Measurements from ENCODE around the gene CACFD1. TPM values are rescaled to one million over a fixed set of nuclear protein-coding genes. Genes with fewer than 3 reads are reported as not detected.

The CACFD1 gene
- polyA plus RNA-seq, 4 donors: 16.6 to 36.6 (median 28.5) TPM

DNA sequence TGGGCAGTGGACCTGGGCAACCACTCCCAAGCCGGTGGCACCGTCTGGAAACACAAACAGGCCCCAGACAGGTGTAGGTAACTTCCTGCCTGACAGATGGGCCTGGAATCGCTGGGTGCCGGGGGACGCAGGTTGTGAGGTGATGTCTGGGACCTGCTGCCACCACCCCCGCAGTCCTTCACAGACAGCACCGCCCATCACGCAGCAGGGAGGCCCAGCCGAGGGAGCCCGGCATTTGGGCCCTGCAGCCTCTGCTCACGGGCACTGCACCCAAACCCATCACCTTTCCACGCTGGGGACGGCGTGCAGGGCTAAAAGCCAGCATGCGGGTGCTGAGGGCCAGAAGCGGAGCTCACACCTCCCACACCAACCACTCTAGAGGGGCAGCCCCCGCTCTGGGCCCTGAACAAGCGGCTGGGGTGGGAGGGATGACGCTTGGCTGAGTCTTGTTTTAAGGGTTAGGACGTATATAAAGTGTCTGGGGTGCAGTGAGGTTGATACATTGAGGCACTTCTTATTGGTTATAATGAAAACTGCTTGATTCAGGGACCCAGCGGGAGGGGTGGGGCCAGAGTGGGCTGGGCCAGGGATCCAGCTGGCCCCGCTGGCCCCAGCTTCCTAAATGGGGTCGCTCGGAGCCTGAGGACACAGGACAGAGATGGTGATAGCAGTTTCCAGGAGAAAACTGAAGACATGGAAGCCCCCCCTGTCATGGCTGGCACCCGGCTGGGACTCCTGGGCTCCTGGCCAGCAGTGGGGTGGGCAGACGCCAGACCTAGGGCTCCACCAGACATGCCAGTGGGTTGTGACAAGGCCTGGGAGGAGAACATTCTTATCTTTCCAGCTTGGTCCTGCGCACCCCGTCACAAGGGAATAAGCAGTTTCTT, 53.7 kb downstream of the CACFD1 start:
- DNase-seq (ENCODE audit: low read depth in 4 of 4, low spot score in 3 of 4): no peak

DNA sequence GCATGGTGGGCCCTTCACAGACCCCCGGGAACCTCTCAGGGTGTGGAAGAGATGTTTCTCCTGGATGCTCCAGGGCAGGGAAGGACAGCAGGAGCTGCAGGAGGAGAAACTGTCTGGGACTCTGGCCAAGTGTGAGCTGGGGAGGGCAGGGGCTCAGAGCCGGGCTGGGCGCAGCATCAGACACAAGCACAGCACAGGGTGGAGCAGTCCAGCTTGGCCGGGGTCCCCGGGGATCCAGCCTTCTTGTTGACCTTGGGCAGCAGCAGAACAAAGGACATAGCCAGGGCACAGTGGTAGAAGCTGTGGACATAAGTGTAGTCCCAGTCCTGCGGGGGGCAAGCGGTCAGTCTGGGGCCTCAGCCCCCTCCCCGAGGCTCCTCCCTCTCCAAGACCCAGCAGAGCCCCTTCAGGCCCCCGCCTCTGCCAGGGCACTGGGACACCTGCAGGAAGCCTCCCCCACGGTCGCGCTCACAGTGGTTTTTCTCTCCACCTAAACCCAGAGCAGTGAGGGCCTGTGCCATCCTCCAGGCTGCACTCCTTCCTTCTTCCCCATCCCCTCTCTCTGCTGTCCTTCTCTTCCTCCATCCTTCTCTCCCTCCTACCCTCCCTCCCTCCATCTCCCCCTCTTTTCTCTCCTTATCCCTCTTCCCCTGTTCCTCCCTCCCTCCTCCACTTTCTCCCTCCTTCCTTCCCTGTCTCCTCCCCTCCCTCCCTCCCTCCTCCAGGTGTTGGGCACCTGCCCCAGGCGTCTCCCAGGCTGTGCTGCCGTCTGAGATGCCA, 54.9 kb downstream of the CACFD1 start:
- no peak for DNase-seq (ENCODE audit: low read depth in 4 of 4, low spot score in 3 of 4)

DNA sequence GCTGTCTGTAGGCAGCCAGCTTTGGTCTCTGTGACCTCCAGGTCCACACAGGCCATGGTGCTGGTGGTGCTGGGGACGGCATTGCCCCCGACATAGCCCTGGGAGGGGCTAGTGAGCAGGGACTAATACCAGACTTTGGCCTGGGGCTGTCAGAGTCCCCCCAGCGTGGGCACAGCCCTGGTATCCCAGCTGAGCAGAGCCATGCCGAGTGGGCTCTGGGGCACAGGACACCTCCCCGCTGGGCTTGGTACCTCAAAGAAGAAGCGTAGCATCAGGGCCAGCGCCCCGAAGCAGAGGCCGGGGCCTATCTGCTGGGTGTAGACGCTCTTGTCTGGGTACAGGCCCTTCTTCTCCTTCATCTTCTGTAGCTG, 55.4 kb downstream of the CACFD1 start:
- DNase-seq (ENCODE audit: low read depth in 4 of 4, low spot score in 3 of 4): no peak

DNA sequence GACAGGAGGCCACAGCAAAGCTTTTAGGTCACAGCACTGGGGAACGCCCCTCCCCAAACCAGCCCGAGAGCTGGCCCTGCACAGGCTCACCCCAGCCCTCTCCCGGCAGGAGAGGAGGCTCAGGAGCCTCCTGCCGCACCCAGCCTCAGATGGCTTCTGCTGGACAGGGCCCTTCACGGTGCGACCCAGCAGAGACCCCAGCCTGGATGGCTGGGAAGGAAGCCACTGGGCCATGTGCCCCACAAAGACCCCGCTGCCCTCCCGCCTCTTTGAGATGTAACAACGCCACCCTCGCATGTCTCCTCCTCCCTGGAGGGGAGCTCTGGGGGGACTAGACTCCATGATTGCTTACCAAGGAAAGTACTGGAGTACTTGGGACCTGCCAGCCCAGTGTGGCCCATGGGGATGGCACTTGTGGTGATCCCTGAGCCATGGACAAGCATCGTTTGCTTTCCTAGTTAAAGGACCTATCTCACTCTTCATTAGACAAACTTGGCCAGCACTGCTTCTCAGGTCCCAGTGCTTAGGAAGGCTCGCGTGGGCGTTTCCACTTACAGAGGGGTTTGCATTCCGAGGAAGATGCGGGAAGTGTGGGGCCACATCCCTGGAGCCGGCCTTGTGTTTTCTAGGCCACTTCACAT, 56.0 kb downstream of the CACFD1 start:
- DNase-seq (ENCODE audit: low read depth in 4 of 4, low spot score in 3 of 4): no peak

DNA sequence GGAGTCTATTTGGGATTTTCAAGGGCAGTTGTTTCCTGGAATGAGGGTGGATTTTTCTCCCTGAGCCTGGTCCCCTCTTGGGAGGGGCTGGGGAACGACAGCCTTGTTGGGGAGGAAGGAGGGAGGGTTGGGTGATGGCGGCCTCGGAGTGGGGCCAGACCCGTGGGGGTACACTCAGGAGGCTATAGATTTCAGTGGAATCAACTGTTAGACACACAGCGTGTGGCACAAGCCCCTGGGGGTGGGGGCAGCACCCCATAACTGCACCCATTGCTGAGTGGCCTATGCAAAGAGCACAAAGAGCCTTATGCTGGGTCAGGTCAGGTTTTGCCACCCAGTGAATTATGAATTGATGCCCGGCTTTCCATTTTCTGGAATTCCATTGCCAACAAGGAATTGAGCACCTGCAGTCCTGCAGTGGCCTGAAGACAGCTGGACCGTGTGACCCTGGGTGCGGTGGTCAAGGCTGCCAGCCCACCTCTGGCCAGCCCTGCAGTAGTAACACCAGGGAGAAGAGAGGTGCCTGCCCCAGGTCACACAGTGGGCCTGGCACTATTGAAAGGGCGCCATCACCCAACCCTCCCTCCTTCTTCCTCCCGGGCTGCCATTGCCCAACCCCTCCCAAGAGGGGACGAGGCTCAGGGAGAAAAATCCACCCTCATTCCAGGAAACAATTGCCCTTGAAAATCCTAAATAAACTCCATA, 56.6 kb downstream of the CACFD1 start:
- DNase-seq (ENCODE audit: low read depth in 4 of 4, low spot score in 3 of 4): no peak

DNA sequence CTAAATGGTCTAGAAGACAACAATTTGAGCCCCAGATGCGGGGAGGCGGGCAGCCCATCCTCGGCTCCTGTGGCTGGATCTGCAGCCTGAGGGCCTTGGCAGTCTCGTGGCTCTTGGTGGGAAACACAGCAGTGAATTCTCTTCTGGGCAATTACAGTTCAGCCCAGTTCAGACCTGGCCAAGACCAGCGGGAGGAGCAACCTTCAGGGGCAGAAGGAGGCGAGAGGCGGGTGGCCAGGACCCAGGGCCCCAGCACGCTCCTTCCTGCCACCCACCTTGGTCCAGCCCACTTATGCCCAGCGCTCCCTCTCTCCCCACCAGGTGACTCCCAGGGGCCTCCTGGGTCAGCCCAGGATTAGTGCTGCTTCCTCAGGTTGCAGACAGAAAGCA, 57.2 kb downstream of the CACFD1 start:
- DNase-seq (ENCODE audit: low read depth in 4 of 4, low spot score in 3 of 4): no peak

DNA sequence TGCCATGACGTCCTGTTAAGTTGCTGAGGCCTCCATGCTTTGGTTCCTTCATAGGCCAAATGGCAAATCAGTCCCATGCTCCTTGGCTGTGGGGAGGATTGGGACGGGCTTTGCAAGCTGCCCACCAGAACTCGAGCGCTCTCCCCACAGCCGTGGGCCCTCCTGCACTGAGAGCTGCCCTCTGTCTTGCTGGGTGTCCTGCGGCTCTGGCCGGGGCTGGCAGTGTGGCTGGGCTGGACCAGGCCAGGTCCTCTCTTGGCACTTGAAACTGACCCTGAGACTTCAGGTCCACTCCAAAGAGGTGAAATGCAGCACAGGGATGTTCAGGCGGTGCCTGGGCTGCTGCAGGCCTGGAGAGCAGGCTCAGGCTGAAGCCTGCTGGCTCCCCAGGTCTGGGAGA, 57.9 kb downstream of the CACFD1 start:
- DNase-seq (ENCODE audit: low read depth in 4 of 4, low spot score in 3 of 4): no peak

DNA sequence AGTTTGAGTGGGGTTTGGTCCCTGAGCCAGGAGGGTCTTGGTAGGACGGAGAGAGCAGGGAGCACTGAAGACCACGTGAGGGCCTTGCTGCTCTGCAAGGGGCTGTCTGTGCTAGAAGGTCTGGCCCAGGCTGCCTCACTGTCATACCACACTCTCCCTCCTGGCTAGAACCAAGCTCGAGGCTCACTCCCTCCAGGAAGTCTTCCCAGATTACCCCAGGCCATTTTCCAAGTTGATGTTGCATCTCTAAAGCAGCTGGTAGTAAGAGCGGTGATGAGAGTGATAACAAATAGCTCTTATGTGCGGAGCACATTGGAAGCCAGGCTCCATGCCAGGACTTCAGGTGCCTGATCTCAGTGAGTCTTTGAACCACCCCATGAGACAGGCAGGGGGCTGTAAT, 58.4 kb downstream of the CACFD1 start:
- no peak for DNase-seq (ENCODE audit: low read depth in 4 of 4, low spot score in 3 of 4)

DNA sequence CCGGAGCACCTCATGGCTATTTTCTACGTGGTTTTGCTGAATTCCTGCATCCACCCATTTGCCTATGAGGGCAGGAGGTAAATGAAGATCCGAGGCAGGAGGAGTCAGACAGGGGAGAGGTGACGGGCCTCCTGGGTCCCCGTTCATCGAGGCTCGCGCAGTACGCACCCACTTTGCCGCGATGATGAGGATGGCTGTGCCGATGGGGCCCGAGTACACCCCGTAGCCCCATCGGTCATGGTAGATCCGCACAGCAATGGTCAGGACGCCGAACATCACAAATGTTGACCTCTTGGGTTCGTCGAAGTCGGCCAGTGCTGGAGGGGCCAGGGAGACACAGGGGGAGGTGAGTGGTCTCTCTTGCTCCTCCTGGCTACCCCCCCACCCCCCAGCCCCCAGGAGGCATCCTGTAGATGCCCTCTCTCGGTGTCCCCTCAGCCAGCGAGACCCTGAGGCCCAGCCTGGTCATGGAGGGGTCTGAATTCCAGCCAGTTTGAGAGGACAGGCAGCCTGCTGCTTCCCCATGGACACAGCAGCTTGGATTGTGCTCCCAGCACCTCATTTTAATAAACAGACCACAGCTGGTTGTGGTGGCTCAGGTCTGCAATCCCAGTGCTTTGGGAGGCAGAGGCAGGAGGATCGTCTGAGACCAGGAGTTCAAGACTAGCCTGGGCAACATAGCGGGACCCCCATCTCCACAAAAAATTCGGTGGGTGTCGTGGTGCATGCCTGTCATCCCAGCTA, 59.1 kb downstream of the CACFD1 start:
- no peak for DNase-seq (ENCODE audit: low read depth in 4 of 4, low spot score in 3 of 4)

DNA sequence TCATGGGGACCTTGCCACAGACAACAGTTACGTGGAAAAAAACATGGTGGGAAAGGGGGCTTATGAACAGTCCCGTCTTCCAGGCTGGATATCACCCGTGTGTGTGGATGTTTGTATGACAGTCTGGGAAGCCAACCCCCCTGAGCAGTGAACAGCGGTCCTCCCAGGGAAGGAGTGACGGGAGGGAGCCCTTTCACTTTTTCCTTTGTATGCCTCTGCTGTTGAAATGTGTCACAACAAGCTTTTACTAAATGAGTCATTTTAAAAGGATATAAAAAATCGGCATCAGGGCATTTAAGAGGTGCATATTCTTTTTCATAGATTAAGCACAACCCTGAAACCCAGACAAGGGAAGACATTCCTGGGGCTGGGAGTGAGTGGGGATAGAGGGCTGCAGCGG, 59.9 kb downstream of the CACFD1 start:
- DNase-seq (ENCODE audit: low read depth in 4 of 4, low spot score in 3 of 4): no peak

DNA sequence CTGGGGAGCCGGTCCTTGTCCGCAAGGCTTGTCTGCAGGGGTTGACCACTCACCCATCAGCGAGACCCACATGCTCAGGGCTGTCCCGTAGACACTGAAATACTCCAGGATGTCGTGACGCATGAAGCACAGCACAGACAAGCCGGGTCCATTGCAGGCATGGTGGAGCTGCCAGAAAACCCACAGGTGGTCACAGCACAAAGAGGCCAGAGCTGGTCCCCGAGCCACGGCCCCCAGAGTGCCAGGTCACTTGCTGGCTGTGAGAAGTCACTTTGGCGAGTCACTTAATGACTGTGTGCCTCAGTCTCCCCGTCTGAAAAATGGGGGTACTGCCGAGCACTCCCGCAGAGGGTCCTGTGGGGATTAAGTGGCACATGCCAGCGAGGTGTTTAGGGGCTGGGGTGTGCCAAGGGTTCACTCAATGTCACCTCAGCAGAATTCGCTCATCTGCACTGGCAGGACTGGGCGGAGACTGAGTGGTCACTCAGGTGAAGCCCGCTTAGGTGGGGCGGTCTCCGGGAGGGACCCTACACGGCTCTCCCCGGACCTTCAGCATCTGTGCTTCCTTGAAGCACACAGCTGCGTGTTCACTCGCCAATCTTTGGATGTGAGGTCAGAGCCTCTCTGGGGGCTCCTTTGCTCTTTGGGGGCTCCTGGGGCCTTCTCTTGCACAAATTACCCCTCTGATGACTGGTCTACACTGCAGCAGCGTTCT, 60.5 kb downstream of the CACFD1 start:
- DNase-seq (ENCODE audit: low read depth in 4 of 4, low spot score in 3 of 4): no peak

Other genes with a start within 250 kb of the CACFD1 start
- 10 to 100 TPM in 3 of 4 donors, 1 to 10 TPM in 1; 3.0 to 29.2 (median 15.2) TPM for gene ABO, start 184.8 kb upstream of the CACFD1 start, polyA plus RNA-seq (ENCODE audit: insufficient read length in 4 of 4)
- 10 to 100 TPM; 21.1 to 36.9 (median 26.7) TPM for gene SURF6, start 123.8 kb upstream of the CACFD1 start, polyA plus RNA-seq (ENCODE audit: insufficient read length in 4 of 4)
- 10 to 100 TPM; 24.2 to 29.9 (median 24.8) TPM for gene MED22, start 111.8 kb upstream of the CACFD1 start, polyA plus RNA-seq (ENCODE audit: insufficient read length in 4 of 4)
- gene RPL7A, start 111.8 kb upstream of the CACFD1 start, polyA plus RNA-seq (ENCODE audit: insufficient read length in 4 of 4): 1,000 to 10,000 TPM; 2,222 to 2,557 (median 2,398) TPM
- 10 to 100 TPM; 22.0 to 50.5 (median 38.9) TPM for gene SURF1, start 103.5 kb upstream of the CACFD1 start, polyA plus RNA-seq (ENCODE audit: insufficient read length in 4 of 4)
- gene SURF2, start 103.4 kb upstream of the CACFD1 start, polyA plus RNA-seq (ENCODE audit: insufficient read length in 4 of 4): 10 to 100 TPM; 12.4 to 25.6 (median 20.9) TPM
- gene SURF4, start 83.9 kb upstream of the CACFD1 start, polyA plus RNA-seq (ENCODE audit: insufficient read length in 4 of 4): 100 to 1,000 TPM; 159 to 184 (median 178) TPM
- 1 to 10 TPM; 2.9 to 6.7 (median 4.5) TPM for gene STKLD1, start 83.6 kb upstream of the CACFD1 start, polyA plus RNA-seq (ENCODE audit: insufficient read length in 4 of 4)
- gene REXO4, start 42.0 kb upstream of the CACFD1 start, polyA plus RNA-seq (ENCODE audit: insufficient read length in 4 of 4): 10 to 100 TPM; 23.2 to 30.3 (median 27.7) TPM
- 10 to 100 TPM in 1 of 4 donors, 1 to 10 TPM in 3; 7.1 to 14.0 (median 7.6) TPM for gene ADAMTS13, start 37.6 kb upstream of the CACFD1 start, polyA plus RNA-seq (ENCODE audit: insufficient read length in 4 of 4)
- 1 to 10 TPM in 3 of 4 donors, under 1 TPM in 1; 0.76 to 1.8 (median 1.5) TPM for gene SLC2A6, start 19.1 kb downstream of the CACFD1 start, polyA plus RNA-seq (ENCODE audit: insufficient read length in 4 of 4)
- gene MYMK, start 65.0 kb downstream of the CACFD1 start, polyA plus RNA-seq (ENCODE audit: insufficient read length in 4 of 4): under 1 TPM in 1 of 4 donors, not detected in 3; 0.22 TPM
- 10 to 100 TPM in 1 of 4 donors, 1 to 10 TPM in 3; 1.7 to 38.7 (median 2.5) TPM for gene ADAMTSL2, start 74.7 kb downstream of the CACFD1 start, polyA plus RNA-seq (ENCODE audit: insufficient read length in 4 of 4)
- gene FAM163B, start 149.4 kb downstream of the CACFD1 start, polyA plus RNA-seq (ENCODE audit: insufficient read length in 4 of 4): under 1 TPM in 2 of 4 donors, not detected in 2; 0.19 to 0.42 TPM
- 1 to 10 TPM in 3 of 4 donors, under 1 TPM in 1; 0.77 to 2.3 (median 1.7) TPM for gene DBH, start 176.4 kb downstream of the CACFD1 start, polyA plus RNA-seq (ENCODE audit: insufficient read length in 4 of 4)

Measured in left renal pelvis (tissue), 4 donors.